Fibroblast of skin of back (primary cell): ENCODE measurements around the gene FADS3.
A peak's percentile ranks its signal among the peaks of the same experiment; 100 is the strongest.

Experiments
- DNase-seq: peaks from one replicate; pipeline ENCODE4 v3.0.0-alpha.2; 2013

FADS3 gene

GRCh38 chr11:61897387-61898246 lies 6.3 kb upstream of the FADS3 start:
- DNase-seq = peak; percentile 61

- DNase-seq = no peak
These were observed 5.5 kb upstream of the FADS3 start for GRCh38 chr11:61896665-61897386.

GRCh38 chr11:61895718-61896059 lies 4.3 kb upstream of the FADS3 start:
- no peak for DNase-seq

GRCh38 chr11:61895046-61895717 lies 3.8 kb upstream of the FADS3 start:
- no peak for DNase-seq

GRCh38 chr11:61893981-61894380 lies 2.6 kb upstream of the FADS3 start:
- DNase-seq = peak; percentile 89

- DNase-seq = no peak
These were observed 683 bp upstream of the FADS3 start for GRCh38 chr11:61892085-61892370.

- peak; percentile 91 for DNase-seq
These were observed 615 bp downstream of the FADS3 start for GRCh38 chr11:61890529-61891330.

GRCh38 chr11:61889831-61890230 lies 1.5 kb downstream of the FADS3 start:
- DNase-seq = no peak

GRCh38 chr11:61888590-61888989 lies 2.8 kb downstream of the FADS3 start:
- no peak for DNase-seq

GRCh38 chr11:61887839-61888494 lies 3.4 kb downstream of the FADS3 start:
- DNase-seq = peak; percentile 96

GRCh38 chr11:61886643-61887042 lies 4.7 kb downstream of the FADS3 start:
- DNase-seq = no peak

- no peak for DNase-seq
These were observed 5.4 kb downstream of the FADS3 start for GRCh38 chr11:61885784-61886580.

GRCh38 chr11:61885166-61885778 lies 6.1 kb downstream of the FADS3 start:
- DNase-seq = no peak

GRCh38 chr11:61883947-61884346 lies 7.4 kb downstream of the FADS3 start:
- no peak for DNase-seq

- DNase-seq = no peak
These were observed 8.0 kb downstream of the FADS3 start for GRCh38 chr11:61883327-61883726.

GRCh38 chr11:61882879-61883278 lies 8.5 kb downstream of the FADS3 start:
- DNase-seq = no peak

GRCh38 chr11:61882267-61882666 lies 9.1 kb downstream of the FADS3 start:
- DNase-seq = peak; percentile 64

GRCh38 chr11:61881397-61881796 lies 9.9 kb downstream of the FADS3 start:
- peak; percentile 13 for DNase-seq

GRCh38 chr11:61880454-61880853 lies 10.9 kb downstream of the FADS3 start:
- no peak for DNase-seq

- DNase-seq = no peak
These were observed 11.3 kb downstream of the FADS3 start for GRCh38 chr11:61880031-61880430.

- no peak for DNase-seq
These were observed 12.2 kb downstream of the FADS3 start for GRCh38 chr11:61879152-61879551.
